IMR-90 (cell line): Measurements from ENCODE around the gene MRM2. TPM values are rescaled to one million over a fixed set of nuclear protein-coding genes. Genes with fewer than 3 reads are reported as not detected.

Source experiments
- ATAC-seq: fragments of 200-7000 bp; cut with Tn5 transposase; 2 replicates; pipeline ENCODE4 v1.9.1; 2020; ENCODE audit warnings: low read depth, mild to moderate bottlenecking, moderate library complexity
- BruUV-seq: library from RNA; stranded (reverse); fragments of 400-500 nt; replicated peaks from 2 replicates; lab custom pipeline; 2021; lab: Mats Ljungman, UMichigan
- CTCF ChIA-PET: fragments of 300-600 bp; formaldehyde crosslinking; extraction: SDS; loops from one replicate; lab custom pipeline; 2021; ENCODE audit warnings: antibody characterized with exemption; lab: Yijun Ruan, JAX
- POLR2A ChIA-PET: fragments of 300-600 bp; sonication (Branson Sonifier 250); formaldehyde crosslinking; loops from one replicate; lab custom pipeline; 2022; ENCODE audit warnings: antibody characterized with exemption; ENCODE audit not compliant: unreplicated experiment; lab: Charles Lee
- DNase-seq: peaks from one replicate; pipeline ENCODE4 v3.0.0; 2013
- H2AFZ ChIP-seq: replicated peaks from 2 replicates; pipeline ENCODE3; 2013; ENCODE audit warnings: low read length, mild to moderate bottlenecking; ENCODE audit not compliant: poor library complexity
- H2AK5ac ChIP-seq: 2 replicates; pipeline ENCODE4 v1.6.1; 2013; ENCODE audit warnings: low read depth, low read length, inconsistent platforms
- H2AK9ac ChIP-seq: replicated peaks from 2 replicates; pipeline ENCODE3; 2013; ENCODE audit warnings: mild to moderate bottlenecking, low read depth, low read length, moderate library complexity; ENCODE audit not compliant: poor library complexity
- H2BK120ac ChIP-seq: 2 replicates; pipeline ENCODE4 v1.6.1; 2013; ENCODE audit warnings: low read depth, low read length, inconsistent platforms
- H2BK15ac ChIP-seq: 3 replicates; pipeline ENCODE4 v1.6.1; 2013; ENCODE audit warnings: low read depth, low read length, inconsistent platforms
- H2BK20ac ChIP-seq: 2 replicates; pipeline ENCODE4 v1.6.1; 2013; ENCODE audit warnings: low read depth, mild to moderate bottlenecking, inconsistent platforms, low read length, moderate library complexity
- H2BK5ac ChIP-seq: 2 replicates; pipeline ENCODE4 v1.6.1; 2013; ENCODE audit warnings: mild to moderate bottlenecking, low read depth, low read length, inconsistent platforms; ENCODE audit not compliant: poor library complexity, severe bottlenecking
- H3K14ac ChIP-seq: replicated peaks from 2 replicates; pipeline ENCODE4 v1.6.1; 2013; ENCODE audit warnings: low read depth, low read length, inconsistent platforms
- H3K18ac ChIP-seq: 2 replicates; pipeline ENCODE4 v1.6.1; 2013; ENCODE audit warnings: low read depth, low read length, control low read depth
- H3K23ac ChIP-seq: 2 replicates; pipeline ENCODE4 v1.6.1; 2013; ENCODE audit warnings: low read depth, low read length, inconsistent platforms
- H3K27ac ChIP-seq: 2 replicates; pipeline ENCODE4 v1.5.1; 2013; ENCODE audit warnings: mild to moderate bottlenecking, control low read depth, low read length; ENCODE audit not compliant: insufficient read depth
- H3K27me3 ChIP-seq: 2 replicates; pipeline ENCODE4 v1.6.1; 2013; ENCODE audit warnings: low read length; ENCODE audit not compliant: control insufficient read depth, insufficient read depth
- H3K36me3 ChIP-seq: 2 replicates; pipeline ENCODE4 v1.6.1; 2013; ENCODE audit warnings: low read length, mixed read lengths; ENCODE audit not compliant: control insufficient read depth, insufficient read depth
- H3K4ac ChIP-seq: 2 replicates; pipeline ENCODE4 v1.6.1; 2013; ENCODE audit warnings: low read depth, low read length, inconsistent platforms
- H3K4me1 ChIP-seq: 2 replicates; pipeline ENCODE4 v1.6.1; 2013; ENCODE audit warnings: low read length, mixed read lengths; ENCODE audit not compliant: control insufficient read depth, insufficient read depth
- H3K4me2 ChIP-seq: 2 replicates; pipeline ENCODE4 v1.6.1; 2013; ENCODE audit warnings: low read depth, mild to moderate bottlenecking, control low read depth, low read length, moderate library complexity
- H3K4me3 ChIP-seq: 2 replicates; pipeline ENCODE4 v1.5.1; 2013; ENCODE audit warnings: low read depth, mild to moderate bottlenecking, control low read depth, low read length, moderate library complexity; ENCODE audit not compliant: insufficient read depth
- H3K56ac ChIP-seq: 2 replicates; pipeline ENCODE4 v1.6.1; 2013; ENCODE audit warnings: low read length, inconsistent platforms; ENCODE audit not compliant: insufficient read depth; ENCODE audit errors: extremely low read depth
- H3K79me1 ChIP-seq, 2 experiments: 2 replicates each; pipeline ENCODE4 v1.6.1; 2013; ENCODE audit warnings: low read length in 2 of 2, inconsistent platforms in 1 of 2, low read depth in 1 of 2
- H3K9ac ChIP-seq: 2 replicates; pipeline ENCODE4 v1.6.1; 2013; ENCODE audit warnings: low read depth, low read length, control low read depth
- H3K9me1 ChIP-seq: 2 replicates; pipeline ENCODE4 v1.6.1; 2013; ENCODE audit warnings: low read length, inconsistent platforms; ENCODE audit not compliant: insufficient read depth
- H3K9me3 ChIP-seq: 2 replicates; pipeline ENCODE4 v1.6.1; 2013; ENCODE audit warnings: low read length; ENCODE audit not compliant: control insufficient read depth, insufficient read depth
- H4K20me1 ChIP-seq: 2 replicates; pipeline ENCODE4 v1.6.1; 2013; ENCODE audit warnings: low read length, inconsistent platforms; ENCODE audit not compliant: insufficient read depth
- H4K5ac ChIP-seq: 2 replicates; pipeline ENCODE4 v1.6.1; 2013; ENCODE audit warnings: mild to moderate bottlenecking, low read depth, low read length, control low read depth
- H4K8ac ChIP-seq, 2 experiments: 2 replicates each; pipeline ENCODE4 v1.6.1; 2013; ENCODE audit warnings: low read depth in 2 of 2, low read length in 2 of 2, control low read depth in 1 of 2, inconsistent platforms in 1 of 2
- H4K91ac ChIP-seq: 2 replicates; pipeline ENCODE4 v1.6.1; 2013; ENCODE audit warnings: low read depth, low read length, inconsistent platforms; ENCODE audit not compliant: insufficient read depth
- CEBPB ChIP-seq: IDR thresholded peaks from 2 replicates; pipeline ENCODE4 v1.6.1; 2012; ENCODE audit warnings: low read depth, low read length, improper control_type of control experiment
- RAD21 ChIP-seq: IDR thresholded peaks from 2 replicates; pipeline ENCODE4 v1.6.1; 2012; ENCODE audit warnings: low read length, improper control_type of control experiment
- WGBS, 2 experiments: methylation state at CpG; one replicate each; pipeline versions ENCODE4 v1.1.5 to v1.1.7; 2013; ENCODE audit warnings: missing lambda C conversion rate in 2 of 2; ENCODE audit not compliant: insufficient read length in 1 of 2; ENCODE audit errors: extremely low coverage in 2 of 2; 5-methylcytosine and 5-hydroxymethylcytosine counted together
- dilution Hi-C: fragments of 300-500 bp; cut with HindIII; formaldehyde crosslinking; loops from one replicate; pipeline ENCODE4 v1.14.3; 2018; ENCODE audit warnings: low sequenced_read_pairs; ENCODE audit not compliant: unreplicated experiment
- in situ Hi-C: fragments of 300-500 bp; cut with MboI; formaldehyde crosslinking; loops from 3 replicates; pipeline ENCODE4 v1.14.3; 2019; ENCODE audit warnings: low sequenced_read_pairs, inconsistent platforms, mixed read lengths
- intact Hi-C: fragments of 100-400 bp; cut with micrococcal nuclease; formaldehyde crosslinking; loops from 2 replicates; pipeline ENCODE4 v1.10.0; 2022
- polyA plus RNA-seq, 3 experiments: library from polyadenylated mRNA; depleted of rRNA; stranded (reverse); fragments of >200 nt; gene quantifications; 2 replicates each; pipeline ENCODE4 v1.2.3, GENCODE V29; 2012; ENCODE audit warnings: low replicate concordance in 1 of 3
- total RNA-seq: library from RNA; depleted of rRNA; stranded (reverse); fragments of >200 nt; gene quantifications from 2 replicates; pipeline ENCODE4 v1.2.3, GENCODE V29; 2012

Gene MRM2
- total and polyA plus RNA-seq, 2 of the 4 experiments (the other 2 are of a cell fraction) = 19.1 to 23.8 TPM

DNA sequence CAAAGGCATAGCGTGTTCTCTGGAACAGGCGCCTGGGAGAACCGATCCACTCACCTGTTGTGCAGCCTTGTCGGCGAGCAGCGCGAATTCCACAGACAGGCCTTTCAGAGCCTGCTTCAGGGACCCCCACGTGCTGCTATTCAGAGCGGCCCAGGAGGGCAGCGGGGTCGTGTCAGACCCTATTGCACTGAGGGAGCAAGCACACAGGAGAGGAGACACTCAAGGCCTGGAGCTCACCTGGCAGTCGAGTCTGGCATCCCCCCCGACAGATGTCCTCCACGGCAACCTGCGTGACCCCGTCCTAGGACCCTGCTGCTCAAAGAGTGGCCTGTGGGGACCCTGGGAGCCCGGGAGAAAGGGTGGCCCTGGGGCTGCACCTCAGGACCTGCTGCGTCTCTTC lies 21.2 kb upstream of the MRM2 start:
- Histone ChIP-seq H3K4me3 (no peak overlapping the region), H4K8ac (no peak overlapping the region), H3K4me1 (peaks cover 4% of the 10 kb centered on the region), H3K9me1 (no peaks in the 10 kb centered on the region), H3K56ac (no peak overlapping the region), H2AK5ac (no peak overlapping the region), H3K4ac (no peak overlapping the region), H2BK120ac (no peak overlapping the region), H3K27ac (no peak overlapping the region), H3K9me3 (no peaks in the 10 kb centered on the region), H3K14ac (no peak overlapping the region), H4K20me1 (0 out of 2 replicates have a peak, but pooled peaks cover 7% of the 10 kb centered on the region), H2BK15ac (no peak overlapping the region), H3K27me3 (no peaks in the 10 kb centered on the region), H2AFZ (no peak overlapping the region), H3K79me1 (peaks cover 0 to 4% of the 10 kb centered on the region in 2 experiments; a peak in 1 of 4 replicates), H2AK9ac (no peak overlapping the region), H2BK20ac (no peak overlapping the region), H3K9ac (no peak overlapping the region), H3K18ac (no peak overlapping the region), H2BK5ac (no peak overlapping the region), H3K36me3 (peaks cover 19% of the 10 kb centered on the region), H3K4me2 (no peak overlapping the region), H3K23ac (no peak overlapping the region), H4K91ac (no peak overlapping the region), H4K5ac (no peak overlapping the region)
- 94% methylated on average over 9 of the region's 18 CpGs; no CpG with 5 or more reads in 1 of the 2 experiments for WGBS, 2 experiments
- in situ Hi-C loops (no loop called here), intact Hi-C loops (no loop called here), dilution Hi-C loops (no loop called here)
- POLR2A ChIA-PET = no interaction called here
- CTCF ChIA-PET = no interaction called here
- ATAC-seq (no peak), DNase-seq (no peak)
- BruUV-seq = no TSS peak
- no peak for TF ChIP-seq CEBPB
- TF ChIP-seq RAD21 = no peak
